Neural cell (in vitro differentiated cells): ENCODE results near the gene MFF. TPM values are rescaled to one million over a fixed set of nuclear protein-coding genes. Genes with fewer than 3 reads are reported as not detected.

Experiments used
- H2AFZ ChIP-seq: fragments of 200-600, 300-800 bp; sonication (generic), shearing (Covaris generic); 2 replicates; pipeline ENCODE4 v1.6.0; 2014; ENCODE audit warnings: low read depth, mild to moderate bottlenecking, antibody characterized with exemption, low read length, moderate library complexity
- H3F3A ChIP-seq: fragments of 200-600 bp; shearing (Covaris generic); 2 replicates; pipeline ENCODE4 v1.6.1; 2016; ENCODE audit warnings: mild to moderate bottlenecking, moderate library complexity, mixed read lengths, antibody characterized with exemption, low read length; ENCODE audit not compliant: insufficient read depth, poor library complexity, severe bottlenecking
- H3K27ac ChIP-seq: fragments of 200-600, 300-800 bp; sonication (generic), shearing (Covaris generic); 2 replicates; pipeline ENCODE4 v1.5.1; 2014; ENCODE audit warnings: mild to moderate bottlenecking, low read length, moderate library complexity
- H3K27me3 ChIP-seq: fragments of 300-800, 200-600 bp; sonication (generic), shearing (Covaris generic); 2 replicates; pipeline ENCODE4 v1.6.0; 2014; ENCODE audit warnings: mild to moderate bottlenecking, low read depth, low read length, moderate library complexity; ENCODE audit not compliant: insufficient read depth
- H3K36me3 ChIP-seq: fragments of 300-800, 200-600 bp; sonication (generic), shearing (Covaris generic); 2 replicates; pipeline ENCODE4 v1.5.1; 2014; ENCODE audit warnings: mild to moderate bottlenecking, antibody characterized with exemption, low read length, moderate library complexity; ENCODE audit not compliant: insufficient read depth
- H3K4me2 ChIP-seq: fragments of 300-800, 200-600 bp; sonication (generic), shearing (Covaris generic); 2 replicates; pipeline ENCODE4 v1.6.0; 2014; ENCODE audit warnings: mild to moderate bottlenecking, low read length
- H3K4me3 ChIP-seq: fragments of 300-800, 200-600 bp; sonication (generic), shearing (Covaris generic); 2 replicates; pipeline ENCODE4 v1.5.1; 2014; ENCODE audit warnings: mild to moderate bottlenecking, low read length, moderate library complexity
- H3K79me2 ChIP-seq: fragments of 200-600 bp; shearing (Covaris generic); replicated peaks from 2 replicates; pipeline ENCODE4 v1.6.0; 2014; ENCODE audit warnings: mild to moderate bottlenecking, low read length, moderate library complexity; ENCODE audit not compliant: insufficient read depth
- H3K9ac ChIP-seq: fragments of 300-800, 200-600 bp; sonication (generic), shearing (Covaris generic); 2 replicates; pipeline ENCODE4 v1.6.1; 2016; ENCODE audit warnings: mild to moderate bottlenecking, low read length, mixed read lengths
- H3K9me2 ChIP-seq: fragments of 200-600 bp; shearing (Covaris generic); 2 replicates; pipeline ENCODE4 v1.6.1; 2016; ENCODE audit warnings: mild to moderate bottlenecking, low read length, mixed read lengths; ENCODE audit not compliant: insufficient read depth
- H3K9me3 ChIP-seq: fragments of 200-600, 300-800 bp; sonication (generic), shearing (Covaris generic); 2 replicates; pipeline ENCODE4 v1.6.1; 2016; ENCODE audit warnings: mild to moderate bottlenecking, mixed run types, low read length, moderate library complexity, mixed read lengths
- H4K20me1 ChIP-seq: fragments of 200-600 bp; shearing (Covaris generic); 2 replicates; pipeline ENCODE4 v1.6.1; 2016; ENCODE audit warnings: mild to moderate bottlenecking, mixed run types; ENCODE audit not compliant: insufficient read depth
- EP300 ChIP-seq: fragments of 450-650 bp; conservative IDR thresholded peaks from 2 replicates; pipeline ENCODE4 v1.6.1; 2014; ENCODE audit warnings: antibody characterized with exemption, mild to moderate bottlenecking, moderate library complexity; ENCODE audit not compliant: poor library complexity, severe bottlenecking
- EZH2 ChIP-seq: fragments of 200-600, 300-800 bp; shearing (Covaris generic), sonication (generic); IDR thresholded peaks from 2 replicates; pipeline ENCODE4 v1.6.1; 2014; ENCODE audit warnings: antibody characterized with exemption, low read length, borderline replicate concordance, mild to moderate bottlenecking; ENCODE audit not compliant: insufficient read depth, poor library complexity, severe bottlenecking
- MXI1 ChIP-seq: fragments of 450-650 bp; conservative IDR thresholded peaks from 2 replicates; pipeline ENCODE4 v1.6.1; 2014; ENCODE audit warnings: antibody characterized with exemption, mild to moderate bottlenecking; ENCODE audit not compliant: poor library complexity, severe bottlenecking
- POLR2AphosphoS5 ChIP-seq: IDR thresholded peaks from 2 replicates; pipeline ENCODE4 v1.6.1; 2012
- RAD21 ChIP-seq: fragments of 450-650 bp; conservative IDR thresholded peaks from 2 replicates; pipeline ENCODE4 v1.6.1; 2014; ENCODE audit warnings: antibody characterized with exemption, mild to moderate bottlenecking, moderate library complexity
- SMC3 ChIP-seq: fragments of 450-650 bp; conservative IDR thresholded peaks from 2 replicates; pipeline ENCODE4 v1.6.1; 2014; ENCODE audit warnings: antibody characterized with exemption, mild to moderate bottlenecking, moderate library complexity; ENCODE audit not compliant: poor library complexity
- TAF1 ChIP-seq: IDR thresholded peaks from 2 replicates; pipeline ENCODE4 v1.6.1; 2012; ENCODE audit warnings: low read depth
- polyA plus RNA-seq: library from polyadenylated mRNA; depleted of rRNA; stranded (reverse); fragments of >200 nt; gene quantifications from 2 replicates; pipeline ENCODE4 v1.2.3, GENCODE V29; 2014
- TF ChIP-seq, protein P1 (sequence below): IDR thresholded peaks from 2 replicates; pipeline ENCODE4 v1.6.1; 2012; ENCODE audit warnings: borderline replicate concordance
- TF ChIP-seq, protein P2 (sequence below): fragments of 450-650 bp; IDR thresholded peaks from 2 replicates; pipeline ENCODE4 v1.5.1; 2014; ENCODE audit warnings: antibody characterized with exemption, mild to moderate bottlenecking, moderate library complexity; ENCODE audit not compliant: poor library complexity, severe bottlenecking

MFF gene
- polyA plus RNA-seq, 1 donor from 2014 or later, result 192 TPM

DNA sequence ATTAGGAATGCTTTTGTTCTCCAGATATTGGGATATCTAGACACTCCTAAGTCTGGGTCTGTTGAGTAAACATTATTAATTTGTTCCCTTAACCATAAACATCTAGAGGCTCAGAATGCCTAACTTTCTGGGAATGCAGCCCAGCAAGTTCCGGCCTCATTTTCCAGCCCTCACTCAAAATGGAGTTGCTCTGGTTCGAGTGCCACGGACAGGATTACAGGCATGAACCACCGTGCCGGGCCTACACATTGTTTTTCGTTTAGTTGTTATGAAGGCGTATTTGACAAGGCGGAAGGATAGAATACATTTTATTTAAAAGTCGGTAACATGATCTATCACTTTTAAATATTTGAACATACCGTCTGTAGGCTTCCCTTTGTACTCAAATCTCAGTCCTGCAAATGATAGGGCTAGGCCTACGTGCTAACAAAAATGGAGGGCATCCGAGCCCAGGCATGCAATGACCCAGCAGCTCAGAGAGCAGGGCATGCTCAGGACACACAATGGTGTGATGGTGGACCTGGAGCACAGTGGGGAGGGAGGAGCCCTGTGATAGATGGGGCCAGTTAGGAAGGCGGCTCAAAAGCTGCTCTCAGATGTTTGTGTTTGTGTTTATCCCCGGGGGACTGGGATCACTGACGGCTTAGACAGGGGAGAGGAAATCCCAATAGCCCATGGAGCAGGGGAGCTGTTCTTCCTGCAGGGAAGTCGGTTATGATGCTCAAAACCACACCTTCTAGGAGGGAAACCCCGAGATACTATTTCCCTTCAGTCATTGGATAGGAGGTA, 65.6 kb downstream of the MFF start:
- TF ChIP-seq EZH2, result no peak
- no peak for TF ChIP-seq MXI1
- no peaks in the 10 kb centered on the region for H3K36me3 ChIP-seq
- H3K4me2 ChIP-seq, result no peak overlapping the region
- no peak overlapping the region for H3K9ac ChIP-seq
- H3K79me2 ChIP-seq, result no peaks in the 10 kb centered on the region
- H2AFZ ChIP-seq, result no peak overlapping the region
- no peaks in the 10 kb centered on the region for H4K20me1 ChIP-seq
- no peaks in the 10 kb centered on the region for H3K9me2 ChIP-seq
- H3K27me3 ChIP-seq, result no peaks in the 10 kb centered on the region
- H3K27ac ChIP-seq, result no peak overlapping the region
- no peak overlapping the region for H3K4me3 ChIP-seq
- no peaks in the 10 kb centered on the region for H3K9me3 ChIP-seq
- H3F3A ChIP-seq, result no peaks in the 10 kb centered on the region

DNA sequence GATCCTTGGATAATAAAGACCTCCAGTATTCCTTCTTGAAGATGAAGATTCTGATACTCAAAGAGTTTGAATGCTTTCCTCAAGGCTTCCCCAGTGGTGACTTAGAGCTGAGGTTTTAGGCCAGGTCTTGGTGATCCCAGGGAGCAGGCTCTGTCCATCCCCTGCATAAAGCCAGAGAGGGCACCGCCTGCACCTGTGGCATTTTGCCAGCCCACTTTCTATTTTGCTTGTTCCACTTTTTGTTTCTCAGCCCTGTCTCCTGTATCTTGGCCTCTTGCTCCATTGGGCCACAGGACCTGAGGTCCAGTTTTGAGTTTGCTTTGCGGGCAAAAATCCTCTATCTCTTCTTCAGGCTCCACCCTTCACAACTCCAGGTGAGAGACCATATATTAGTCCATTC, 69.3 kb downstream of the MFF start:
- Histone ChIP-seq H3K9ac (no peak overlapping the region), H4K20me1 (no peaks in the 10 kb centered on the region), H3K4me2 (no peak overlapping the region), H3K79me2 (no peaks in the 10 kb centered on the region), H3K9me2 (no peaks in the 10 kb centered on the region), H2AFZ (no peak overlapping the region), H3K9me3 (no peaks in the 10 kb centered on the region), H3K27ac (no peak overlapping the region), H3K36me3 (no peaks in the 10 kb centered on the region), H3F3A (no peaks in the 10 kb centered on the region), H3K27me3 (no peaks in the 10 kb centered on the region), H3K4me3 (no peak overlapping the region)
- no peak for TF ChIP-seq EZH2
- TF ChIP-seq, protein P1, sequence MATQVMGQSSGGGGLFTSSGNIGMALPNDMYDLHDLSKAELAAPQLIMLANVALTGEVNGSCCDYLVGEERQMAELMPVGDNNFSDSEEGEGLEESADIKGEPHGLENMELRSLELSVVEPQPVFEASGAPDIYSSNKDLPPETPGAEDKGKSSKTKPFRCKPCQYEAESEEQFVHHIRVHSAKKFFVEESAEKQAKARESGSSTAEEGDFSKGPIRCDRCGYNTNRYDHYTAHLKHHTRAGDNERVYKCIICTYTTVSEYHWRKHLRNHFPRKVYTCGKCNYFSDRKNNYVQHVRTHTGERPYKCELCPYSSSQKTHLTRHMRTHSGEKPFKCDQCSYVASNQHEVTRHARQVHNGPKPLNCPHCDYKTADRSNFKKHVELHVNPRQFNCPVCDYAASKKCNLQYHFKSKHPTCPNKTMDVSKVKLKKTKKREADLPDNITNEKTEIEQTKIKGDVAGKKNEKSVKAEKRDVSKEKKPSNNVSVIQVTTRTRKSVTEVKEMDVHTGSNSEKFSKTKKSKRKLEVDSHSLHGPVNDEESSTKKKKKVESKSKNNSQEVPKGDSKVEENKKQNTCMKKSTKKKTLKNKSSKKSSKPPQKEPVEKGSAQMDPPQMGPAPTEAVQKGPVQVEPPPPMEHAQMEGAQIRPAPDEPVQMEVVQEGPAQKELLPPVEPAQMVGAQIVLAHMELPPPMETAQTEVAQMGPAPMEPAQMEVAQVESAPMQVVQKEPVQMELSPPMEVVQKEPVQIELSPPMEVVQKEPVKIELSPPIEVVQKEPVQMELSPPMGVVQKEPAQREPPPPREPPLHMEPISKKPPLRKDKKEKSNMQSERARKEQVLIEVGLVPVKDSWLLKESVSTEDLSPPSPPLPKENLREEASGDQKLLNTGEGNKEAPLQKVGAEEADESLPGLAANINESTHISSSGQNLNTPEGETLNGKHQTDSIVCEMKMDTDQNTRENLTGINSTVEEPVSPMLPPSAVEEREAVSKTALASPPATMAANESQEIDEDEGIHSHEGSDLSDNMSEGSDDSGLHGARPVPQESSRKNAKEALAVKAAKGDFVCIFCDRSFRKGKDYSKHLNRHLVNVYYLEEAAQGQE, result no peak
- no peak for TF ChIP-seq SMC3
- TF ChIP-seq, protein P2, sequence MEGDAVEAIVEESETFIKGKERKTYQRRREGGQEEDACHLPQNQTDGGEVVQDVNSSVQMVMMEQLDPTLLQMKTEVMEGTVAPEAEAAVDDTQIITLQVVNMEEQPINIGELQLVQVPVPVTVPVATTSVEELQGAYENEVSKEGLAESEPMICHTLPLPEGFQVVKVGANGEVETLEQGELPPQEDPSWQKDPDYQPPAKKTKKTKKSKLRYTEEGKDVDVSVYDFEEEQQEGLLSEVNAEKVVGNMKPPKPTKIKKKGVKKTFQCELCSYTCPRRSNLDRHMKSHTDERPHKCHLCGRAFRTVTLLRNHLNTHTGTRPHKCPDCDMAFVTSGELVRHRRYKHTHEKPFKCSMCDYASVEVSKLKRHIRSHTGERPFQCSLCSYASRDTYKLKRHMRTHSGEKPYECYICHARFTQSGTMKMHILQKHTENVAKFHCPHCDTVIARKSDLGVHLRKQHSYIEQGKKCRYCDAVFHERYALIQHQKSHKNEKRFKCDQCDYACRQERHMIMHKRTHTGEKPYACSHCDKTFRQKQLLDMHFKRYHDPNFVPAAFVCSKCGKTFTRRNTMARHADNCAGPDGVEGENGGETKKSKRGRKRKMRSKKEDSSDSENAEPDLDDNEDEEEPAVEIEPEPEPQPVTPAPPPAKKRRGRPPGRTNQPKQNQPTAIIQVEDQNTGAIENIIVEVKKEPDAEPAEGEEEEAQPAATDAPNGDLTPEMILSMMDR, result no peak
- no peak for TF ChIP-seq RAD21
- TF ChIP-seq POLR2AphosphoS5, result no peak
- no peak for TF ChIP-seq TAF1
- TF ChIP-seq MXI1, result no peak
- TF ChIP-seq EP300, result no peak
